ENCODE data around the gene CTSW.

- TF ChIP-seq, protein P1, sequence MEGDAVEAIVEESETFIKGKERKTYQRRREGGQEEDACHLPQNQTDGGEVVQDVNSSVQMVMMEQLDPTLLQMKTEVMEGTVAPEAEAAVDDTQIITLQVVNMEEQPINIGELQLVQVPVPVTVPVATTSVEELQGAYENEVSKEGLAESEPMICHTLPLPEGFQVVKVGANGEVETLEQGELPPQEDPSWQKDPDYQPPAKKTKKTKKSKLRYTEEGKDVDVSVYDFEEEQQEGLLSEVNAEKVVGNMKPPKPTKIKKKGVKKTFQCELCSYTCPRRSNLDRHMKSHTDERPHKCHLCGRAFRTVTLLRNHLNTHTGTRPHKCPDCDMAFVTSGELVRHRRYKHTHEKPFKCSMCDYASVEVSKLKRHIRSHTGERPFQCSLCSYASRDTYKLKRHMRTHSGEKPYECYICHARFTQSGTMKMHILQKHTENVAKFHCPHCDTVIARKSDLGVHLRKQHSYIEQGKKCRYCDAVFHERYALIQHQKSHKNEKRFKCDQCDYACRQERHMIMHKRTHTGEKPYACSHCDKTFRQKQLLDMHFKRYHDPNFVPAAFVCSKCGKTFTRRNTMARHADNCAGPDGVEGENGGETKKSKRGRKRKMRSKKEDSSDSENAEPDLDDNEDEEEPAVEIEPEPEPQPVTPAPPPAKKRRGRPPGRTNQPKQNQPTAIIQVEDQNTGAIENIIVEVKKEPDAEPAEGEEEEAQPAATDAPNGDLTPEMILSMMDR (IDR thresholded peaks at IDR 0.05) = no peak
- TF ChIP-seq POLR2A (IDR thresholded peaks at IDR 0.05) = no peak
Observed at GRCh38 chr11:65885231-65885630, 5.6 kb downstream of the CTSW start.
